Measurements from ENCODE around the gene ARL15.
A peak's percentile ranks its signal among the peaks of the same experiment; 100 is the strongest.

ARL15 gene

DNA sequence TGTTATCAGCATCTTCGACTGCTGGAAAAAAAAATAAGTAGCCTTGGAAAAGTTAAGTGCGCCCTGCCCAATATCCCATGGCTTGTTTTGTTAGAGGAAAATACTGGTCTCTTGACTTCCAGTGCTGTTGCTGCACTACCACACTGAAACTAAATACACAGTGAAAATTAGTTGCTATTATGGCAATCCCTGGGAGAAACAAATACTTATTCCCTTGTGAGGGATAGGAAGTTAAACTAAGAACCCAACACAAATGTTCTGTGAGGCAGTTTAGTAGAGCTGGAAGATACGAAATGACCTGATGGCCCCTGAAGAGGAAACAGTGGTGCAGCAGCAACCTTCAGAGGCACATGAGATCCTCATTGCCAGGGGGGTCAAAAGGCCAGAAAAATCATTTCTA lies 164.0 kb downstream of the ARL15 start:
- no peak for DNase-seq

DNA sequence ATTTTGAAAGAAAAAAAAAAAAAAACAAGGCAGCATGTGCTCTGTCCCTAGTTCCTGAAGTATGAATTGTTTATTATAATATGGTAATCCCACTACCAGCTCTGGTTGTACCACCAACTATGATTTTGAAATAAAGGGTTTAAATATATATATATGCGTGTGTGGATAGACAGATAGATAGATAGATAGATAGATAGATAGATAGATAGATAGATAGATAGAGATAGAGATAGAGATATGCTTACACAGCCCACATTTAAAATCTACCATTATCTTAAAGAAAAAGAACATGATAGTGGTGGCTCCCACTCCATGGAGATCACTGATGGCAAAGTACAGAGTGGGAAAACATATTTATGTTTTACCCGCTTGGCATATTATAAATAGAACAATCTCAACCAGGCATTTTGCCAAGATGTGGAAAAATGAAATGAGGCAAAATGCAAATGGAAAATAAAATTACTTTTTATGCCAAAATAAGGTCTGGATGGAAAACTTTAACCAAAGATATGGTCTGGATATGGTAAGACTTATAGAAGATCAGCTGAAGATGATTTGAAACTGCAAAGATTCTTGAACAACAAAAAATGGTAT lies 170.0 kb downstream of the ARL15 start:
- DNase-seq: no peak

DNA sequence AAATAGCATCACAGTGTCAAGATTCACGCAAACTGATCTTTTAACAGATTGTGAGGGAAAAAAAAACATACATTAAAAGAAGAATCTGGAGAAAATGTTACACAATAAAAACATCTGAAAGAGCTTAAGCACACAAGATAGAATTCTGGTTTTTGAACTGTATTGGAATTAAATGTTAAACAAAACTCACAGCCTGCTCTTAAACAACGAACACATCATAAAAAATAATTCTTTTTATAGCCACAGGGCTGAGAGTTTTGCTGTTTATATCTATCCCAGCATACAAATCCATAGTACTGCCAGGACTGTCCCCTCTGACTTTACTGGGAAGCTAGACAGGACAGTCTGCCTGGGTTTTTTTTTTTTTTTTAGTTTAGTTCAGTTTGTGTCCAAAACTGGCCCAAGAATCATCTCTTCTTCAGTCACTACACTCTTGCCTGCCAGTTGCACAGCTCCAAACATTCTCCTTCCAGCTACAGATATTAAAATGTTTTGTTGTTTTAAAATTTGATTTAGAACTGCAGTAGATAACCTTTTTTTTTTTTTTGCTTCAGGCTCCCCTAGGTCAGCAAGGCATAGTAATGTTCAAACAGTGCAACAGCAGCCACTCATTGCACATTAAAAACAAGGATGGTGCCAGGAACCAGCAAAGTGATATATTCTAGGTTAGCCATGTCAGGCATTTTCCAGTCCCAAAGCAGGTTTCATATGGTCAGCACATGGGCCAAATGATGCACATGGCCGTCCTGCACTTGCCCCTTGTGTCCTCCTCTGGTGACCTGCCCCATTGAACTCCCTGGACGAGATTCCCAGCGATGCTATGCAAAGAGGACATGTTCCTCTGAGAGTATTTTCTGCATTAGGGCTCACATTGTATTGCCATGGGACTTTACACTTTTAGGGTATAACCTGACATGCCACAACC lies 173.6 kb downstream of the ARL15 start:
- DNase-seq: no peak

DNA sequence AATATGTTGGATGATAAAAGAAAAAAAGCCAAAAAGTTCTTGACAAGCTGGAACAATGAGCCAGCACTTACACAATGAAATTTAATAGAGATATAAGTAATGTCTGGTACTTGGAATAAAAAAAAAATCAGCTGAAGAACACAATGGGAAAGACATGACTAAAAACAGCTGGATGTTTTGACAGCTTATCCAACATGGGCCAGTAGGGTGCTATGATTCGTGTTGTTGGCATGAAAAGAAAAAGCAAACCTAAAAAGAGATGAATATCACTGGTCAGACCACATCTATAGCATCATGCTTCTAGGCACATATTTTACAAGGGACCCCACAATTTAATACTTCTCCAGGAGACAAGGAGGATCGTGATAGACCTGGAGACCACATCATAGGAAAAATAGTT lies 175.3 kb downstream of the ARL15 start:
- DNase-seq: no peak

DNA sequence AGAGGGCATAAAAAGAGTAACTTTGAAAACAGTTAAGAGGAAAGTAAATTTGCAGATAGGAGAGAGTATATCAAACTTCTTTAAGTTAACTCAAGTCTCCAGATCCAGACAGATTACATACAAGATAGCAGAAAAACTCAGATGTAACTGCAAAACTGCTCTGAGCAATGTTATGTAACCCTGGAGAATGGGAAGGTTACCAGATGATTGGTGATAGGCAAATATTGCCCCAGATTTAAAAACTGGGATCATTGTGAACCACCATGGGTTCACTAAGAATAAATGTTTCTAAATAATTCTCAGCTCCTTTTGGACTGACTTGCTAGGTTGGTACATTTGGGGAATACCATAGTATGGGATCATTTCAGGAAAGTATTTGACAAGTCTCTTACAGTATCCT lies 176.5 kb downstream of the ARL15 start:
- no peak for DNase-seq

DNA sequence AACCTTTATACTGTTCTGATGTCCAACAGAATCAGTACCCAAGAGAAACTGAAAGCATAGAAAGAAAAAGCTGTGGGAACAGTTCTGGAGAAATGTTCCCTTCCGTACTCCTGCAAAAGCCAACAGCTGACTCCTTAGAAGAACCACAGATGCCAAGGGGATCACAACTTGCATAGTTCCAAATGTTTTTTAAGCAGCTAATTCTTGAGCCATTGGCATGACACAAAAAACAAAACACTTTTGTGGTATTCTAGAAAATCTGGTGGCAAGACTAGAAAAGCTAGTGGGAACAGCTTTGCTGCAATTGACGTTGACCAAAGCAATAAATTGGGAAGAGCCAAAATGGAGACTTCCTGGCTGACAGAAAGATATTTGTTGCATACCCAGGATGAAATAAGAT lies 189.9 kb downstream of the ARL15 start:
- no peak for DNase-seq

DNA sequence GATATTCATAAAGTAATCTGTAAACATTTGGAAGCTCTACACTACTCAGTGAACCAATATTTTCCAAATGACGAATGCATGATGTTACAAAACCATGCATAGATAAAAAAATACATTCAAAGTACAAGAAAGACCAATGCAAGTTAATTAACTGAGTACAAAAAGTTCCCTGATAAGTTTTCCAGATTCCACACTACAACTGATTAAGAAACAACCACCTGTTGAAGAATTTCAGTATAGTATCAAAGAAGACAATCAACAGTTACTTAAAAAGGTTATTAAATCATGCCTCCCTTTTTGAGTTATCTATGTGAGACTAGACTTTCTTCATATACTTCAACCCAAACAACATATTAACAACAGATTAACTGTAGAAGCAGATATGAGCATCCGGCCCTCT lies 192.4 kb downstream of the ARL15 start:
- DNase-seq: no peak

DNA sequence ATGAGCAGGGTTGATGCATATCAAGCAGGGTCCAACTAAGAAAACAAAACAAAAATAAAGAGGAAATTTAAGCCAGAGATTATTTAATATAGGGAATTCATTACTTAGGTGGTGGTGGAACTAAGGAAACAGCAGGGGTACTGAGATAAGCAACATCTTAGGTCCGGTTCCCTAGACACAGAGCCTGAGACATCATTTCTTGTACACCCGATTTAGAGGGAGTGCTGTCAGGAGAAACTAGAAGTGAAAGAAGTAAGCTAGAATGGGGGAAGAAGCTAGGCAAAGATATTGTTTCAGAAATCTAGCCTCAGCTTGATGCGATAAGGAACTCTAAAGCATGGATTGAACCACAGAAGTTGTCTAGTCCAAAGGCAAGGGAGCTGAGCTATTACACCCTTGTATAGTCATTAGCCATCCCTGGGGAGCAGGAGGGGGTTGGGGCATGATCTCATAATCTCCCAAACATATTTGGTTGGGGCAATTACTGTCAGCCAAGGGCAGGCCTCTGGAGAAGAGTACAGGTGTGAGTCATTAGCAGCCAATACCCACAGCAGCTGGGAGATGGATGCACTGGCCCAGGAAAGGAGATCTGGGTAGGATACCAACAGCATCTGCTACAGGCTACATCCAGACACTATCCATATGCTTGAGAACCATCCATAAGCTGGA lies 194.5 kb downstream of the ARL15 start:
- no peak for DNase-seq

DNA sequence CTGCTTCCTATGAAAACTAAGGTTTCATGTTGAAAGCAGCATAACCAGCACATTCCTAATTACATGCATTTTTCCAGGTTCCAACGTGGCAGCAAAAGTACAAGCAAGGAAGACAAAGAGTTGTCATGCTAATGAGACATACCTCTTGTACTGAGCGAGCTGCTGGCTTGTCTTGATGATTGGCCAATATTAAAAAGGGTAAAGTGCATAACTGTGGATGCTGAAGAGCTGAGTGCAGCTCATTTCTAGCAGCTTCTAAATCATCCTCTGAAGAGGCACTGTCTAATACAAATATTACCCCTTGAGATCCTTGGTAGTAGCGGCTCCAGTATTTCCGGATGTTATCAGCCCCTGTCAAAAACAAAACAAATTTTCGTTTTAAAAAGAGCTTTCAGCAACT lies 197.3 kb downstream of the ARL15 start:
- DNase-seq: no peak

DNA sequence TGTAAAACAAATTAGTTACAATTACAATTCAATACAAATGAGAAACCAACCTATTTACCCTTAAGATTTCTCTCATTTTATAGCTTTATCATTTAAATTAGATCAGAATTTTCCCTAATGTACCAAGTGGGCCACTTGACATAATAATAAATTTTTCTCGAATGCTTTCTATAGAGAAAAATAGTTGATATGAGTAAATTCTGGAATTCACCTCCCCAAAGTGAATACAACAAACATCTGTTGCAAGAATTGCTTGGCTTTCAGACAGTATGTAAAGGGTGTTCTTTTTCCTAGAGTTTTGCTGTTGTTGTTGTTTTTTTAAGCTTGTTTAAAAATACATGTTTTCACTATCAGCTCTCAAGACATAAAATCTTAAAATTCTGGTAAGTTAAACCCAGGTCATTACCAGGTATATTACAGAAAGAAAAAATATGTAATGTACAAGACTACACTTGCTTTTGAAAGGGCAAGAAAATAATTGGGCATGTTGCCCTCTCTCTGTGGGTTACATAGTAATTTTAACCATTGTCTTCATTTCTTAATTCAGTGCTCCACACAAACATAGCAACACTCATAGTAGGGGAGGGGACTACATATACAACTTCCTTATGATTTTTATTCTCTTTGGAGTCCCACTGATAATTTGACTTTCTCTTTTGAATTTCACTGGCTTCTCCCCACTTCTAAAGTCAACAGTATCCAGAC lies 200.6 kb downstream of the ARL15 start:
- no peak for DNase-seq

DNA sequence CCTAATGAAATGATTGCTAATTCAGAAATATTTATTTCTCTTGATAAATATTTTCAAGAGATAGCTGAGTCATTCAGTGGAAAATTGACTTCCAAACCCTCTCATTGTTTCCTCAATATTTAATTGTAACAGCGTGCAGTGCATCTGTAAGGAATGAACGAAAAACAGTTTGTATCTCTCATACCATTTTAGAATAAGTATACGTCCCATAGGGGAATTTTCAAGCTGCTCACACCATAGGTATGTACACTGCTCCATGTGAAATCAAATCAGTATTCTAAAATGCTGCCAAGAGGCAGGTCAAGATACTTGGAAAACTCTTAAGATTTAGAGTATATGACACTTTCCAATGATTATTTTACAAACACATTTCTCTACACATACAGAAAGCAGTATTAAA lies 202.2 kb downstream of the ARL15 start:
- no peak for DNase-seq

DNA sequence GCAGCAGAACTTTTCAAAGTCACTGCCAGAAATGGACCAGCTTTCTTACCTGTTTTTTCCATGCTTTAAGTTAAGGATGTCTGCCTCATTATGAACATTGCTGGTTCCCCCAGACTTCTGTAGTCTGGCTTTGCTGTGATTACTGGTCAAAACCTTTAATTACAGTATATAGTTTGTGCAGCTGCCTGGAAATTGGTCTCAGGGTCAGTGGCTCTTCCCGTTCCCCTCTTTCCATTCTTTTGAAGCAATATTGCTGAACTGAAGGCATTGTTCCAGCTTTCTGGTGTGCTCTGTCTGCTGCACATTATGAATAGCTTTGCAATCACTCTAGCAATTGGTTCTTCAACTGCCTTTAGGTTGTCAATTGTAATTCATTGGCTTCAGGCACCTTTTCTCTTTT lies 206.5 kb downstream of the ARL15 start:
- DNase-seq: no peak

DNA sequence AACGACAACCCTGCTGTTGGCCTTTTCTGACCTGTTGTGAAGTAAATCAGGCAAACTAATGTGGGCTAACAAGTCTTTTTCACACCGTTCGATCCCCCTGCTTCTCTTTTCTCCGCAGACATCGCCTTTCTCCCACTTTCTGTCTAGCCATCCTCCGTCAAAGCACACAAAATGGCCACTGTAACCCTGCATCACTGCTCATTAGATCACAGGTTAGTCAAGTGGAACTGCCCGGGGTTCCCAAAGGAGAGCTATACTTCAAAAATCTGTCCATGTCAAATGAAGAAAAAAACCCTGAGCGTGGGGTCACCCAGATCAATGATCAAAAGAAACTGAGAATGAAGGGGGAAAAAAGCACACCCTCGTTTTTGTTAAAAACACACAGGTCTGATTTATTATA lies 212.1 kb downstream of the ARL15 start:
- DNase-seq: no peak

DNA sequence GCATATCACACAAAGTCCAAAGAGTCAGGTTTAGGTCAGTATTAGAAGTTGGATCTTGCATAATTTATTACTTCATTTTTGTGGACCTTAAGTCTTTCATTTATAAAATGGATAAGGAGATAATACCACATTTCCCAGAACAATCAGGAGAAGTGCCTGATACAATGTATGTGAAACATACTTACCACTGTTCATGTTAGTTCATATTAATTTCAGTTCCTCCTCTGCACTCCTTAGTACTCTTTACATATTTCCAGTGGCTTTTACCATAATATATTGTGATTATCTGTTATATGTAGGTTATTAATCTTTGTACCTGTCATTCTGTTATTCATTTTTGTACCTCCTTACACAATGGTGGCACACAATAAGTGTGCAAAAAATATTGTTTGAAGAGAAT lies 214.4 kb downstream of the ARL15 start:
- no peak for DNase-seq

DNA sequence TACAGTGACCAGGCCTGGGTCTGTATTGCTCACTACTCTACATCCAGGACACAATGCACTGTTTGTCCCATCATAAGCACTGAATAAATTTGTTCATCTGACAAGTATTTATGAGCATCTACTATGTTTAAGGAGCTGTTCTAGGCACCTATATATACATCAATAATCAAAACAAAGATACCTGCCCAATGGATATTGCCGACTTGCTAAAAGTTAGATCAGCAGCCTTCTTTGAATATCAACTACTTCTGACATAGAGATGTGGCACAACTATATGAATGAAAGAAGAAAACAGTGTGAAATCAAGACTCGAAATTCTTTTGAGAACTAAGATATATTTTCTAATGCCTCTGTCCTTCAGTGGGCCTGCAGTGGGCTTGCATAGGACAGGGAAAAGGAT lies 215.7 kb downstream of the ARL15 start:
- no peak for DNase-seq

DNA sequence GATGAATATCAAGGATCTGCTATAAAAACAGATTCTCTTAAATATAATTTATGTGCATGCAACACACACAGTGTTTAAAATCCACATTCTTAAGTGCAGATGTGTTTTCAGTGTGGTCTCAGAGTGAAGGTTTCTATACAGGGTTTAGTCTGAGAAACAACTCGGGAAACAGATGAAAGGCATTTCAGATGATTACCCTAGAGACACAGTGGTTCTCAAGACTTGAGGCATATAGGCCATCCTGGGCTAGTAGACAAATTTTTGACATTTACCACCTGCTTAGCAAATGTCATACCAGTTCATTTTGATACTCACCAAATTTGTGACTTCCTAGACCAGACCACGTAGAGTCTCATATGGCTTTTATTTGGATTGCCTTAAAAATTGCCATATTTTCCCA lies 216.5 kb downstream of the ARL15 start:
- no peak for DNase-seq

DNA sequence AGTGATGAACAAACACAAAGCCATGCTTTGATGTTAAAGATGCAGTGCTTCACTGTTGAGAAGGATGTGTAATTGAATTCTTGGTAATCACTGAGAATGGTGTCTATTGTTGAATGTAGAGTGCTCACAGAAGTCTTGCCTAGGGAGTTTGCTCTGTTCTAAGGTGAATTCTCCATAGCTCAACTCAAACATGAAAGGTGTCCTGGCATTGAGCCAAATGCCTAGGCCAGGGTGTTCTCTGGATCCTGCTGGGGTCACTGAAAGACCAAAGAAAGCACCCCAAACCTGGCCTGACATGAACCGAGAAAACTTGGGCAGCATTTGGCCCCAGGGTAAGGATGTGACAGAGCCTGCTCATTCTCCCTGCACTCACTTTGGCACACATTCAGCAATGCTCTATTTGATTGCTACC lies 217.3 kb downstream of the ARL15 start:
- DNase-seq: no peak

DNA sequence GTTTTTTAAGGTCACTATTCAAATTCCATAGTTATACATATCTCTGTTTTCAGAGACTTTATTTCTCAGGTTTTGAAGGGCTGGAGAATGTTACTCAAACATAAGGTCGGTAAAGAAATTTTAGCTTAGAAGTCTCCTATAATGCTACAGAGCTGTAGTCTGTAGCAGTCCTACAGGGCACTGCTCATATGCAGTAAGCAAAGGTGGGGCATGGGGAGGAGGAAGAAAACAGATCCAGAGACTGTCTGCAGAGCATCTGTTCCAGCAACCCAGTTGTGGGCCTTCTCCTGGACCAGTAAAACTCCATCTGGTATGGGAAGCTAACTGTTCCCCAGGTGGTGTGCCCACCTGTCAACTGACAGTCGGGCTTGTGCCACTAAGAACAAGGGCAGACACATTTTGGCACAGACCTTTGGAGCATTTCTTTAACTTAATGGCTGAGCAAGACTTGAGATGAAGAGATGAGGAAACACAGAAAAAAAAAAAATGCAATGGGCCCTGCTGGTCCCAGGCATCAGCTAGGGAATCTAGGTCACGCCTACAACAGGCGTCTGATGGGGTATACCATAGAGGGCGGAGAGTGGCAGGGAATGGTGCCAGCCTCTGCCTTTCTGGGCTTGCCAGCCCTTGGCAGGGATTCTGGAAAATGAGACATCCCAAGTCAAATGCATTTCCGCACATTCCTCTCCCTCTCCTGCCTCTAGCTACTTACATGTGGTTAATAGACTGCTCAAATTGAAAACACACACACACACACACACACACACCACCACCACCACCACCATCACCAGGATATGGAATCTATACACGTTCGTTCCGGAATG lies 218.9 kb downstream of the ARL15 start:
- no peak for DNase-seq

DNA sequence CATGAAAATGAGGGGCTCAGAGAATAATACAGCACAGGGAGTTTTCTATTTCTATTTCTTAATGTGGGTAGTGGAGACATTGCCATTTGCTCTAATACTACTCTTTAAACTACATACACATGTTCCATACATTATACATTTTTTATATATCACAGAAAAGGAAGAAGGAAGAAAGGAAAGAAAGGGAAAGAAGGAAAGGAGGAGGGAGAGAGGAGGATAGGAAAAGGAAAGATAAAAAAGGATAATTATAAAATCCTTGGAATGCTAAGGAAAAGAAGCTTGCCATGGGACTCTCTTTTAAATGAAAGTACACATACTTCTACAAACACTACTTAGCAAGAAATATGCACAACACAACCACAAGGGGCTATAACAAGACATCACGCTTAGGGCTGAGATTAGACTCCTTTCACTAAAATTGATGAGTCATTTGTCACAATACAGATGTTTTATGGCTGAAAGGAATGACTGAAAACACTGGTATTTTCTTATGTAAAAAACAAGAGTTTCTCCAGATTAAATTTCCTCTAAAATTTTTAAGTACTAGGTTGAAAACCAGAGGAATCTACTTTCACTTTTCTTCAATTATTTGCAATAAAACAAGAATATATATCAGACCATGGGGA lies 219.8 kb downstream of the ARL15 start:
- DNase-seq: peak; percentile 6

DNA sequence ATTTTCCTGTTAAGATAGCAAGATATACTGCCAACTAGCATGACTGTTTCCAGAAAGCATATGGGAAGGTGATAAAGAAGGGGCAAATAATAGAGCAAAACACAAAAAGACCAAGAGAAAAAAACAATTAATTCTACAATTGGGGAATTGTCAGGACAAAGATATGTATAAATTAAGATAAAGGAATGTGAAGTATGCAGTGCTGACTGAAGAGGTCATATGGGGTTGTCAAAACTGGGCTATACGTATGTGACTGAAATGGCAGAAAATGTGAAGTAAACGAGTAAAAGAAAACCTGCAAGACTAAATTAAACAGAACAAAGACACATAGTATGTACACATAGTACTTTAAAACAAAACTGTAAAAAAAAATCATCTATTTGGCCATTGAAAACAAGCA lies 222.3 kb downstream of the ARL15 start:
- DNase-seq: no peak

DNA sequence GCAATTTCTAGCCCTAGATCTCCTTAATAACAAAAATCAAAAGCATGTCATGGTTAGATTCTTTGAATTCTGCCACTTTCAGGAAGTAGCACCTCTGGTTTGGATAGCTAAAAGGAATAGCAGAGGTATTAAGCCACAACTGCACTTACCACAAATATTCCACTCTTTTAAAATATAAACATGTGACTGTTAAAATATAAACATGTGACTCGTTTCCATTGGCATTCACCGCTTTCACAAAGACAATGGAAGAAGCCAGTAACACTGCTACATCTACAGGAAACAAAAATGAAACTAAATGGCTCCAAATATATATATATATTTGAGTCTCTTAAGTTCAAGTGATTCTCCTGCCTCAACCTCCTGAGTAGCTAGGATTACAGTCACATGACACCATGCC lies 222.9 kb downstream of the ARL15 start:
- DNase-seq: no peak

DNA sequence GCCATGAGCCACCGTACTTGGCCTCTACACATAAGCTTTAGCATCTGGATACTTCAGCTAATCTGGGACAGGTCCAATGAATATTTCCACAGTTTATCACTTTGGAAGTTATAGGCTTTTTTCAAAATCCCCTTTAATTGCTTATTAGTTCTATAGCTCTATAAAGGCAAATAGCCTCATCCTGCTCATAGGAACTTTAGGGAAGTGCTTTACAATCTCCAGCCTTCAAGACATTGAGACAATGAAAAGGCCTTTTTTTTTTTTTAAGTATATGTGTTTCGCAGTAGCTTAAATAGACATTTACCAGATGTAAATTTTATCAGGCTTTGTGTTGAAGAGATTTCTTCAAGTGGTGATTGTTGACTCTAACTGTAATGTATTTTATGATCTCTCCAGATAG lies 224.2 kb downstream of the ARL15 start:
- DNase-seq: no peak
